ENCODE measurements around the gene TCL1B. TPM values are rescaled to one million over a fixed set of nuclear protein-coding genes. Genes with fewer than 3 reads are reported as not detected.

Gene TCL1B
- total RNA-seq, 2 donors from 2014 or later = not detected

GRCh38 chr14:95697764-95698163, 11.5 kb downstream of the TCL1B start:
- ATAC-seq (replicated peaks in 1 of 2) (no peak), DNase-seq (no peak)
- H3K4me3 Mint-ChIP-seq = no peak overlapping the region
- H3K36me3 Mint-ChIP-seq (ENCODE audit: insufficient read depth in 2 of 2) = no peaks in the 10 kb centered on the region
- peaks cover 47% of the 10 kb centered on the region for H3K27me3 Mint-ChIP-seq (ENCODE audit: low read depth)
- H3K4me1 Mint-ChIP-seq (ENCODE audit: low read depth) = peaks cover 9% of the 10 kb centered on the region
- H3K9me3 Mint-ChIP-seq = no peaks in the 10 kb centered on the region
- no peak overlapping the region for H3K27ac Mint-ChIP-seq

DNA sequence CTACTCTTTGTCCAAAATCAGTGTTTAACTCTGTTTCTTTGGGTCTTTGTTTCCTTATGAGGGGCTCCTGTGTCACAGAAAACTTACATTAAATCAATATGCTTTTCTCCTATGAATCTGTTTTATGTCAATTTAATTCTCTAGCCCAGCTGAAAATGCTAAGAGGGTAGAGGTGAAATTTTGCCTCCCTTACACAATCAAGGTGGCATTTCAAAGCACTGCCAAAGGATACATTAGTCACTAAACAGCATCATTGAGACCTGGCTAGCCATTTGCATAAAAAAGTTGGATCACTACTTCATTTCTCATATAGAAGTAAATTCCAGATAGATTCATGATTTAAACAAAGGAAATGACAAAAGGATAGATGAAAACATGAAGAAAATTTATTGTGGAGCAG, 12.1 kb downstream of the TCL1B start:
- no peaks in the 10 kb centered on the region for H3K9me3 Mint-ChIP-seq
- no peak for ATAC-seq (replicated peaks in 1 of 2)
- peaks cover 9% of the 10 kb centered on the region for H3K4me1 Mint-ChIP-seq (ENCODE audit: low read depth)
- DNase-seq = no peak
- no peaks in the 10 kb centered on the region for H3K36me3 Mint-ChIP-seq (ENCODE audit: insufficient read depth in 2 of 2)
- H3K4me3 Mint-ChIP-seq = no peak overlapping the region
- H3K27ac Mint-ChIP-seq = no peak overlapping the region
- H3K27me3 Mint-ChIP-seq (ENCODE audit: low read depth) = peaks cover 46% of the 10 kb centered on the region

GRCh38 chr14:95699412-95699811, 13.2 kb downstream of the TCL1B start:
- Mint-ChIP-seq H3K4me3 (no peak overlapping the region), H3K9me3 (no peaks in the 10 kb centered on the region), H3K4me1 (ENCODE audit: low read depth) (peaks cover 9% of the 10 kb centered on the region), H3K27ac (peak overlapping the region; percentile 12), H3K36me3 (ENCODE audit: insufficient read depth in 2 of 2) (no peaks in the 10 kb centered on the region), H3K27me3 (ENCODE audit: low read depth) (peaks cover 55% of the 10 kb centered on the region)
- ATAC-seq (replicated peaks in 1 of 2) = no peak
- DNase-seq = no peak

DNA sequence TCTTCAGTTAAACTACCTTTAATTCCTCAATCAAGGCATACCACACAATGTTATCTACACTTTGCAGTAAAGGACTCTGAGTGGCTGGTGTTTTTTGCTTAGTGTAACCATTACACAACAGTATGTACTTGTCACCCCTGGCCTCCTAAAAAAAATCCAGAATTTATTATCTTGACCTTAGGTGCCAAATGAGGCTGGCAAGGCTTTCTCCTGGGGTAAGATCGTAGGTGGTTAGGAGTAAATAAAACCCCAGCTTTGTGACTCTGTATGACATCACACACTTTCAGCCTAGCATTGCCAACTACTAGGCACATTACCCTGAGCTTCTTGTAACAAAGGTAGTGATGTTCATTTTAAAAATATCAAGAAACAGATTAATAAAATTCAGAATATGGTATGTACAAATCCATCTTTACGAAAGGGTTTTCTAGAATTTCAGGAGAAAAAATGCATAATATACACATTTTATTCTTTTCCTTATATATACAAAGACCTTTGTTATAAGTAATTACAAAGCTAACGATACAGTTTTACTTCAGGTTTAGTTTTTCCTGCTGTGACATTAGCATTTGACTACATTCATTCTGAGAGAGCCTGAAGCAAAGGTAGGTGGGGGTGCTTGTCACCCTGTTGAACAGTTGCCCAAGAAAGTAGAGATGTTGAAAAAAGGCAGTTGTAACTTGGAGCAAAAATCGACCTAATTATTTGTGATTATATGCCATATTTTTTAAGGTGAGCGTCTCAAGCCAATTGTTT, 14.2 kb downstream of the TCL1B start:
- DNase-seq (no peak), ATAC-seq (replicated peaks in 1 of 2) (no peak)
- no peak overlapping the region for H3K27ac Mint-ChIP-seq
- no peak overlapping the region for H3K4me3 Mint-ChIP-seq
- H3K4me1 Mint-ChIP-seq (ENCODE audit: low read depth) = peaks cover 9% of the 10 kb centered on the region
- no peaks in the 10 kb centered on the region for H3K36me3 Mint-ChIP-seq (ENCODE audit: insufficient read depth in 2 of 2)
- H3K27me3 Mint-ChIP-seq (ENCODE audit: low read depth) = peaks cover 55% of the 10 kb centered on the region
- no peaks in the 10 kb centered on the region for H3K9me3 Mint-ChIP-seq

- H3K4me3 Mint-ChIP-seq = no peak overlapping the region
- H3K27ac Mint-ChIP-seq = no peak overlapping the region
- peaks cover 9% of the 10 kb centered on the region for H3K4me1 Mint-ChIP-seq (ENCODE audit: low read depth)
- ATAC-seq (replicated peaks in 1 of 2) (no peak), DNase-seq (no peak)
- no peaks in the 10 kb centered on the region for H3K36me3 Mint-ChIP-seq (ENCODE audit: insufficient read depth in 2 of 2)
- peaks cover 47% of the 10 kb centered on the region for H3K27me3 Mint-ChIP-seq (ENCODE audit: low read depth)
- no peaks in the 10 kb centered on the region for H3K9me3 Mint-ChIP-seq
These were observed 15.6 kb downstream of the TCL1B start for GRCh38 chr14:95701846-95702221.

DNA sequence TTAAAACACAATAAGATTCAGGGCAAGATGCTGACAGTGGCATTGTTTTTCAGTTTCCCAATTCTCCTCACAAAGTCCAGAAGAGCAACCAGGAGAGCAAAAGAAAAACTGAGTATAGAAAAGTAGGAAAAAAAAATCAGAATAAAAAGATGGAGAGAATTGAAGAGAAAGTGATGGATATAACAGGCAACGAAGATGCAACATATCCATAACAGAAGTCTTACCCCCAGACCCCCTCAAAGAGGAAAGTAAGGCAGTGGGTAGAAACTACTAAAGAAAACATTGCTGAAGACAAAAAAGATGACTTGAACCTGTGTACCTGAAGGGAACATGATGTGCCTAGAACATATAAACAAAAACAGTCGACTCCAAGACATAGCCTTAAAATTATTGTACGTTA, 17.1 kb downstream of the TCL1B start:
- no peak for DNase-seq
- H3K27me3 Mint-ChIP-seq (ENCODE audit: low read depth) = peaks cover 37% of the 10 kb centered on the region
- no peaks in the 10 kb centered on the region for H3K9me3 Mint-ChIP-seq

DNA sequence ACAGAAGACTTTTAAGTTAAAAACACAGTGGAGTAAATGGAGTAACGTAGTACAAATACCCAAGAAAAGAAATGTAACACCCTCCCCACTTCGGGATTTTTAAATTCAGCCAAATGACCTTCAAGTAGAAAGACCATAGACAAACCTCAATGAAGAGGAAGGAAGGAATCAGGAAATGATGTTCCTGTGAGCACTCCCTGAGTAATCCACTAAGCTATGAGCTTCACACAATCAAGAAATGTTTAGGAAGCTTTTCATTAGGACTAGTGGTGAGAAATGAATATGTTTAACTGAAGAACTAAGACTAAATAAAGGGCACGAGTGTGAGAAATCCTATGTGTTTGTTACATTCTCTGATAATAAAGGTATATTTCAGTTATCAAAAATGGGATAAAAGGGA, 17.6 kb downstream of the TCL1B start:
- Mint-ChIP-seq H3K27me3 (ENCODE audit: low read depth) (peaks cover 37% of the 10 kb centered on the region), H3K9me3 (no peaks in the 10 kb centered on the region), H3K27ac (no peak overlapping the region), H3K36me3 (ENCODE audit: insufficient read depth in 2 of 2) (no peaks in the 10 kb centered on the region), H3K4me1 (ENCODE audit: low read depth) (peaks cover 9% of the 10 kb centered on the region), H3K4me3 (no peak overlapping the region)
- ATAC-seq (replicated peaks in 1 of 2) = no peak
- DNase-seq = no peak

More for the DNA sequence above, 17.1 kb downstream of the TCL1B start:
- no peaks in the 10 kb centered on the region for H3K36me3 Mint-ChIP-seq (ENCODE audit: insufficient read depth in 2 of 2)
- no peak for ATAC-seq (replicated peaks in 1 of 2)
- peaks cover 9% of the 10 kb centered on the region for H3K4me1 Mint-ChIP-seq (ENCODE audit: low read depth)
- no peak overlapping the region for H3K27ac Mint-ChIP-seq
- H3K4me3 Mint-ChIP-seq = no peak overlapping the region

GRCh38 chr14:95705518-95705917, 19.3 kb downstream of the TCL1B start:
- Mint-ChIP-seq H3K27me3 (ENCODE audit: low read depth) (peaks cover 27% of the 10 kb centered on the region), H3K9me3 (no peaks in the 10 kb centered on the region), H3K4me1 (ENCODE audit: low read depth) (no peaks in the 10 kb centered on the region), H3K36me3 (ENCODE audit: insufficient read depth in 2 of 2) (no peaks in the 10 kb centered on the region), H3K4me3 (no peak overlapping the region), H3K27ac (no peak overlapping the region)
- no peak for ATAC-seq (replicated peaks in 1 of 2)
- no peak for DNase-seq

DNA sequence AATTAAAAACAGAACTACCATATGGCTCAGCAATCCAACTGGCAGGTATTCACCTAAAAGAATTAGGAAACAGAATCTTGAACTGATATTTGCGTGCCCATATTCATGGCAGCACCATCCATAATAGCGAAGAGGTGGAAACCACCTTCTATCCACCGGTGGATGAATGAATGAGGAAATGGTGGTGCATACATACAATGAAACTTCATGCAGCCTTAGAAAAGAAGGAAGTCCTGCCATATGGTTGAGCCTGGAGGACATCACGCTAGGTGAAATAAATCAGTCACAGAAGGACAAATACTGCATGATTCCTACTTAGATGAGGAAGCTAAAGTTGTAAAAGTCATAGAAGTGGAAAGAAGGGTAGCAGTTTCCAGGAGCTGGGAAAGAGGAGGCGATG, 21.1 kb downstream of the TCL1B start:
- no peak for ATAC-seq (replicated peaks in 1 of 2)
- Mint-ChIP-seq H3K27me3 (ENCODE audit: low read depth) (peaks cover 22% of the 10 kb centered on the region), H3K36me3 (ENCODE audit: insufficient read depth in 2 of 2) (no peaks in the 10 kb centered on the region), H3K27ac (no peak overlapping the region), H3K4me3 (no peak overlapping the region), H3K4me1 (ENCODE audit: low read depth) (no peaks in the 10 kb centered on the region), H3K9me3 (no peaks in the 10 kb centered on the region)
- no peak for DNase-seq

DNA sequence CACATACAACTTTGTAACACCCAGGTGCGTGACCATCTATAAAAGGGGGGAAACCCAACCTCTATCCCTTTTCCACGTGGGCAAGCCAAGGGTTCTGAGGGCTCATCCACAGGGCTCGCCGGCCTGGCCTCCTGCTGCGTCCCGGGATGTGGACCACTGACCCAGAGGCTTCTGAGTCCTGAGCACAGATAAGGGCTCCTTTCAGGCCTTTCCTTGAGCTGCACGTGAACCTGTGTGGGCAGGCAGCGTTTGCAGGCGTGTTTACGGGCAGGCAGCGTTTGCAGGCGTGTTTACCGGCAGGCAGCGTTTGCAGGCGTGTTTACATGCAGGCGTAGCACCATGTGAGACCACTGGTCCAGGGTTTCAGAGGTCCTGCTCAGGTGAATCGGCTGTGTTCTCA, 23.9 kb downstream of the TCL1B start:
- H3K9me3 Mint-ChIP-seq = no peaks in the 10 kb centered on the region
- peaks cover 22% of the 10 kb centered on the region for H3K27me3 Mint-ChIP-seq (ENCODE audit: low read depth)
- H3K4me1 Mint-ChIP-seq (ENCODE audit: low read depth) = no peaks in the 10 kb centered on the region
- ATAC-seq (replicated peaks in 1 of 2) = no peak
- no peak for DNase-seq
- no peak overlapping the region for H3K4me3 Mint-ChIP-seq
- no peaks in the 10 kb centered on the region for H3K36me3 Mint-ChIP-seq (ENCODE audit: insufficient read depth in 2 of 2)
- no peak overlapping the region for H3K27ac Mint-ChIP-seq

GRCh38 chr14:95711476-95712176, 25.4 kb downstream of the TCL1B start:
- DNase-seq (no peak), ATAC-seq (replicated peaks in 1 of 2) (no peak)
- Mint-ChIP-seq H3K27me3 (ENCODE audit: low read depth) (peaks cover 28% of the 10 kb centered on the region), H3K27ac (no peak overlapping the region), H3K4me1 (ENCODE audit: low read depth) (no peaks in the 10 kb centered on the region), H3K4me3 (no peak overlapping the region), H3K36me3 (ENCODE audit: insufficient read depth in 2 of 2) (no peaks in the 10 kb centered on the region), H3K9me3 (no peaks in the 10 kb centered on the region)

- ATAC-seq (replicated peaks in 1 of 2) (no peak), DNase-seq (no peak)
- H3K4me3 Mint-ChIP-seq = no peak overlapping the region
- H3K27ac Mint-ChIP-seq = no peak overlapping the region
- peaks cover 28% of the 10 kb centered on the region for H3K27me3 Mint-ChIP-seq (ENCODE audit: low read depth)
- H3K4me1 Mint-ChIP-seq (ENCODE audit: low read depth) = no peaks in the 10 kb centered on the region
- no peaks in the 10 kb centered on the region for H3K36me3 Mint-ChIP-seq (ENCODE audit: insufficient read depth in 2 of 2)
- no peaks in the 10 kb centered on the region for H3K9me3 Mint-ChIP-seq
These were observed 26.2 kb downstream of the TCL1B start for GRCh38 chr14:95712398-95712797.

DNA sequence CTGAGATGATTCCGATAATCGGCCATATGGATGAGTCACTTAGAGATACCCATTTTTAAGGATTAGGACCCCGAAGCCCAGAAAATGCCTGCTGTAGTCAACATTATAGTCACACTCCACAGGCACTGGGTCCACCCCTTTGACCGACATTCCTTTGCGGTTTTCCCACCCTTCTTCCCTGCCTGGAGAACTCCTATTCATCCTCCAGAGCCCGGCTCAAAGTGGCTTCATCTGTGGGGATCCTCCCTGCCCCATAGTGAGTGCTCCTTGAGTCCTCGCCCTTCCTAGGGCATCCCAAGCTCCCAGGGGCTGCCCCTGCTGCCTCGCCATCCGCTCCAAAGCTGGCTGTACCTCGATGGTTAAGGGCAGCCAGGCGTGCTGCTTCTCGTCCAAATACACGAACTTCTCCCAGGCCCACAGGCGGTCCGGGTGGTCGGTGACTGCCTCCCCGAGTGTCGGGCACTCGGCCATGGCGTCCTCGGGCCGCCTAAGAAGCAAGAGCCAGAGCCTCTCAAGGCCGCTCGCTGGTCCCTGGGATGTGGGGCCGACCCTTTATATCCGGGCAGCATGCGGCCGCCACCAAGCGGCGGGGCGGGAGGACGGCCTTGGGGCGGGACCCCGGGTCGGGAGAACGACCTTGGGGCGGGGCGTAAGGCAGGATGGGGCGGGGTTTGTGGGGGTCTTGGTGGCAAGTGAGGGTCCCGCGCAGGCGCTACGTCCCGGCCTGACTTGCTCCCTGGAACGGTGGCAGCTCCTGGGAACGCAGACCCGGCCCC, 27.6 kb downstream of the TCL1B start, which contains the start of gene TCL1A:
TCL1A (minus strand) TSS at position 530 of the 776 bp plus-strand sequence; CDS start at position 471, 59 bp downstream.
- no peak within 1 kb of the TSS for H3K27ac Mint-ChIP-seq
- no peak for DNase-seq
- ATAC-seq (replicated peaks in 1 of 2) = no peak
- H3K36me3 Mint-ChIP-seq (ENCODE audit: insufficient read depth in 2 of 2) = no peaks in the 10 kb centered on the region
- H3K4me3 Mint-ChIP-seq = no peak within 1 kb of the TSS
- no peaks in the 10 kb centered on the region for H3K4me1 Mint-ChIP-seq (ENCODE audit: low read depth)
- H3K9me3 Mint-ChIP-seq = no peaks in the 10 kb centered on the region
- peaks cover 31% of the 10 kb centered on the region for H3K27me3 Mint-ChIP-seq (ENCODE audit: low read depth)

Data from activated T-cell treated with anti-CD3 and anti-CD28 coated beads, Interleukin-2, amount 50 U/mL, for 72 hours (primary cell).